GM18507 (cell line): Measurements from ENCODE around the gene ATP5IF1.

Experiments used
- DNase-seq: peaks from one replicate; pipeline ENCODE4 v3.0.0; 2011; ENCODE audit warnings: low read depth; ENCODE audit not compliant: insufficient read length; ENCODE audit errors: extremely low spot score
- FAIRE-seq: peaks from 2 replicates; lab custom pipeline; 2011; peaks lifted over from hg19 to GRCh38; lab: Jason Lieb, UNC

Gene ATP5IF1

DNA sequence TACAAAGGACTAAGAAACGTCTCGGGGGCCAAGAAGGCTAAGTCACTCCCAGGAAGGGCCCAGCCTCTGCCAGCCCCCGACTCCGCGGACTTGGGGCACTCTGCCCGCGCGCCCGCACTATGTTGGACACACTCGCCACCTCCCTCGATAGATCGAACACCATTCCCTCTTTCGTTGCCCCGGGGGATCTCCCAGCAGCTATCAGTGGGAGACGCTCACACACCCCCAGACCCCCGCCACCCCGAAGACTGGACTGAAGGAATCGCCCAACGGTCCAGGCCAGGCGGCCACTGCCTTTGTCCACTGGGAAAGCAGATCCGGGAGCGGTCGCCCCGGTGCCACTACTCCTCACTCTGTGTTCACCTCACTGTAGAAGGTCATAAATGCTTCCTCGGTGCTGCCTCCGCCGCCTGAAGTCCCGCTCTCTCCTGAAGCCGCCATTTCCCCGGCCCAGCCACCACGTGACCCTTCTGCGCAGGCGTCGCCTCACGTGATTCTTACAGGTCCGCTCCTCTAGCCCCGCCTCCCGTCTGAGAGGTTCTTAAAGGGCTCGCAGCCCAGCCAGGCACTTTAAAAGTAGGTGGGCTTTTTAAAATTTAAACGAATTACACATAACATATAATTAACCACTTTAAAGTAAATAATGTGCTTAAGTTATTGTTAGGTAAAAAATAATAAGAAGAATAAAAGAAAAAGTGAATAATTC lies 3.2 kb upstream of the ATP5IF1 start, which contains the start of gene DNAJC8:
Gene DNAJC8, minus strand, starts transcription at position 472 of the 706 bp plus-strand sequence. Its CDS starts 31 bp downstream, at position 441.
- peak; percentile 90 for DNase-seq
- FAIRE-seq, result peak; percentile 93

DNA sequence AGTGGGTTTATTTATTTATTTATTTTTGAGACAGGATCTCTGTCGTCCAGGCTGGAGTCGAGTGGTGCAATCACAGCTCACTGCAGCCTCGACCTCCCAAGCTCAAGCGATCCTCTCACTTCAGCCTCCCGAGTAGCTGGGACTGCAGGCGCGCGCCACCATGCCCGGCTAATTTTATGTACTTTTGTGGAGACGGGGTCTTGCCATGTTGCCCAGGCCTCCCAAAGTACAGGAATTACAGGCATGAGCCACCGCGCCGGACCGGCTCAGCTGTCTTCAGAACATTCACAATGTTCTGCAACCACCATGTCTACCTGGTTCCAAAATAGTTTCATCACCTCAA lies 2.7 kb upstream of the ATP5IF1 start:
- no peak for FAIRE-seq
- DNase-seq, result no peak

DNA sequence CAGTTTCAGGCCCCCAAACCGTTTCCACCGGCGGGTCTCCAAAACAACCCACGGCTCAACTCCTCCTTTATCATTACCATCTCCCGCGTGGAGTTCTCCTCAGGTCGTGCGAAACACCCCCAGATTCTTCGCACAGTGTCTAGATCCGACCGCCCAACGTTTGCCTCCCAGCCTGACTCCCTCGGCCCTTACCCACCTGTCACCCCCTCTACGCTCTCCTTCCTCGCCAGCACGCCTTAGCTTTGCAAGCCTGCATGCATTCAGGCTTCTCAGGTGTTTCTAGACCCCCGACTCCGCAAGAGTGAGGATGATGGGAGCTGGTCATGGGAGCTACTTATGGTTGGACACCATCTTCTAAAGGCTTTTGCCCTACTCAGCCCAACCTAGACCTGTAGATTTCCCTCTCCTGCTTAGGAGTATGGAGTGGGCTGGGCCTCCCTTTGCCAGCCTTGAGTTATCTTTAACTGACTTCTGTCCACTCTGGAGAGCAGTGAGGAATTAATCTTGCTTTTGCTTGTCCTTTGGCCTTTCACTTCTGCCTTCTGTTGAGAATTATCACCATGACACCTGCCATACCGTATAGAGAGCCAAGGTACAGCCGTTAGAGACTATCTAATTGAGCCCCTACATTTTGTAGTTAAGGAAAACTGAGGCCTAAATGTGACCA lies 865 bp downstream of the ATP5IF1 start:
- FAIRE-seq (no peak), DNase-seq (no peak)

- DNase-seq (no peak), FAIRE-seq (no peak)
These were observed 3.1 kb downstream of the ATP5IF1 start for GRCh38 chr1:28239004-28239403.

- FAIRE-seq (no peak), DNase-seq (no peak)
These were observed 4.1 kb downstream of the ATP5IF1 start for GRCh38 chr1:28240024-28240423.

DNA sequence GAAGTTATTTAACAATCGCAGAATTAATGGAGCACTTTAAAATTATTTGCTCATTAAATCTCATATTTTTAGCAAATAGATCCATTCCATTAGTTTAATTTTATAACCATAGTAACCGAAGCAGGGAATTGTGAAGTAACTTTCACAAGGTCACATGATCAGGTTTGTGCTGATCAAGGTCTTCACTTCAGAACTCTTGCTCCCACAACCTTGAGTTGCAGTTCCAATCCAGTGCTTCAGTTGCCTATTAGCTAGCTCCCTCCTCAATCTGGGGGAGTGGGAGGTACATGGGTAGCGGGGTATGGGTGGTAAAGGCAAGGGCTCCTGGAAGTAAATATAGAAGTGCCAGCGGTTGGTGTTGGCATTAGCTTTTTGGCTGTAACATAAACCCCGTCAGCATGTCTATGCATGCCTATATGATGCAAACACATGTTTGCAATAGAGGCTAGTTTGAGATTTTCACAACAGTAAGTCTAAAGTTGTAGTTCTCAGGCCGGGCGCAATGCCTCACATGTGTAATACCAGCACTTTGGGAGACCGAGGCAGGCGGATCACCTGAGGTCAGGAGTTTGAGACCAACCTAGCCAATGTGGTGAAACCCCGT lies 5.8 kb downstream of the ATP5IF1 start:
- FAIRE-seq (no peak), DNase-seq (no peak)

- no peak for DNase-seq
- FAIRE-seq, result no peak
These were observed 7.9 kb downstream of the ATP5IF1 start for GRCh38 chr1:28243685-28244311.

- peak; percentile 88 for FAIRE-seq
- DNase-seq, result no peak
These were observed 8.8 kb downstream of the ATP5IF1 start for GRCh38 chr1:28244549-28245251.

- no peak for DNase-seq
These were observed 10.5 kb downstream of the ATP5IF1 start for GRCh38 chr1:28246427-28246832.

GRCh38 chr1:28247612-28248272 lies 11.8 kb downstream of the ATP5IF1 start:
- DNase-seq (no peak), FAIRE-seq (no peak)

More at GRCh38 chr1:28246427-28246832, 10.5 kb downstream of the ATP5IF1 start:
- no peak for FAIRE-seq

- FAIRE-seq, result peak; percentile 93
- DNase-seq, result no peak
These were observed 12.5 kb downstream of the ATP5IF1 start for GRCh38 chr1:28248273-28249012.

DNA sequence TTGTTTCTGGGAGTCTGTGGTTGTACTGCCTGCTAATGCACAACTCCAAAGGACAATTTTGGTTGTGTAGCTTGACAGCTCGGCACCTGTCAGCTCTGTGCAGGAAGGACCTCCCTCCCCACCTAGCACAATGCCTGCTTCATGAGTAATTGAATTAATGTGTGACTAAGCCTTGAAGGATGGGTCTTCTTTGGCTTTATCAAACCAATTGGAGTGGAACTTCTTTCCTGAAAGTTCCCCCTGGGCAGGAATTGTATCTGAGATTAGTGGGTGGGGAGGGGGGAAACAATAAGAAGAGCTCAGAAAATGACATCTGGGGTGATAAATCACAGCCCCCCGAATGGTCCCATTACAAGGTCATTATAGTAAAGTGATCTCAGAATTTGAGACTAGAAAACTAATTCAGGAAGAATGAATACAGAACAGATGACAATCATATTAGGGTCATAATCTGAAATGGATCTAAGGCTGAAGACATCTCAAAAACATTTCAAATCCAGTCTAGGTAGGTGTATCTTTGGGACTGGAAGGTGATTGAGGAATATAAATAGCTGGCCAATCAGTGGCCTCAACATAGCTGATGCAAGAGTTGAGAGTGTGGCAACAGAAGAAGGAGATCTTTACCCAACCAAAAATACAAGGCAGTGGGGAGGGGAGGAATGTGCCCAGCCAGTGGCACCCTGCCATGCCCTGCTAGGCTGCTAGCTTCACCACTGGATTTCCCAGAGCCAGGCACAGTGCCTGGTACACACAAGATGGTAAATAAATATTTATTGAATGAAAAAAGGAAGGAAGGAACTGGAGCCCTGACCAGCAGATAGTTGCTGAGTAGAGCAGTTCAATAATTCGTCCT lies 13.3 kb downstream of the ATP5IF1 start:
- no peak for FAIRE-seq
- DNase-seq, result no peak

DNA sequence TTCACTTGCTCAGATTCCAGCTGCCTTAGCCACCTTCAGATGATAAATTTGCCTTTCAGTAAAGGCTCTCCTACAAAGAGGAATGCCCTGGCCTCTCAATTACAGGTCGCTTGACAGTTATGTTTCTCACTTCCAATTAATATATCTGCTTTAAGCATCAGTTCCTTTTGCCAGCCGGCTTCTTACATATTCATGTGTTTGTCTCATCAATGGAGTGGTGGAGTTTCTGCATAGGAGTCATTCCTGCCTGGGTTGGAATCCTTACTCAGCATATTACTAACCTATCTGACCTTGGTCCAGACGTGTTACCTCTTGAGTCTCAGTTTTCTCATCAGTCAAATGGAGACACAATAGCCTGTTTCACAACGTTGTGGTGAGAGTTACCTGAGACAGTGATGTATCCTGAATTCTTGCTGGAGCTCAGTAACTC lies 14.0 kb downstream of the ATP5IF1 start:
- DNase-seq, result no peak
- no peak for FAIRE-seq

DNA sequence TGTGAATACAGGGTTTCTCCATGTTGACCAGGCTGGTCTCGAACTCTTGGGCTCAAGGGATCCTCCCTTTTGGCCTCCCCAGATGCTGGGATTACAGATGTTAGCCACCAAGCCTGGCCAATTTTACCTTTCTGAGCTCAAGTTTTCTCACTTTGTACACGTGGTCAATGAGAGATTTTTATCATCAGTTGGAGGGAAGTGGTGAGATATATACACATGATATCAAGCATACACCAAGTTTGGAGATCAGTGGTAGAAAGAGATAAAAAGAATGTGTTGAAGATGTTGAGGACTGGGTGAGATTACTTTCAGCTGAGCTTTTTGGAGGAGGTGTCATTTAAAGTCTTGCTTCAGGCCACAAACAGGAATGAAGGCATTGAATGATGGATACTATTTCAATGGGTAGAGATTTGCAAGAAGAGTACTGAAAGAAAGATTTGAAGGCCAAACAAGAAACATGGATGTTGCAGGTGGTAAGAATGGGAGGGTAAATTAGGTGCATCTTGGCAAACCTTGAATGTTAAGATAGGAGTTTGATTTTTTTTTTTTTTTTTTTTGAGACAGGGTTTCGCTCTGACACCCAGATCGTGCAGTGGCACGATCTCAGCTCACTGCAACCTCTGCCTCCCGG lies 20.4 kb downstream of the ATP5IF1 start:
- DNase-seq, result no peak
- FAIRE-seq, result no peak

- DNase-seq, result no peak
- no peak for FAIRE-seq
These were observed 21.8 kb downstream of the ATP5IF1 start for GRCh38 chr1:28257736-28258135.

DNA sequence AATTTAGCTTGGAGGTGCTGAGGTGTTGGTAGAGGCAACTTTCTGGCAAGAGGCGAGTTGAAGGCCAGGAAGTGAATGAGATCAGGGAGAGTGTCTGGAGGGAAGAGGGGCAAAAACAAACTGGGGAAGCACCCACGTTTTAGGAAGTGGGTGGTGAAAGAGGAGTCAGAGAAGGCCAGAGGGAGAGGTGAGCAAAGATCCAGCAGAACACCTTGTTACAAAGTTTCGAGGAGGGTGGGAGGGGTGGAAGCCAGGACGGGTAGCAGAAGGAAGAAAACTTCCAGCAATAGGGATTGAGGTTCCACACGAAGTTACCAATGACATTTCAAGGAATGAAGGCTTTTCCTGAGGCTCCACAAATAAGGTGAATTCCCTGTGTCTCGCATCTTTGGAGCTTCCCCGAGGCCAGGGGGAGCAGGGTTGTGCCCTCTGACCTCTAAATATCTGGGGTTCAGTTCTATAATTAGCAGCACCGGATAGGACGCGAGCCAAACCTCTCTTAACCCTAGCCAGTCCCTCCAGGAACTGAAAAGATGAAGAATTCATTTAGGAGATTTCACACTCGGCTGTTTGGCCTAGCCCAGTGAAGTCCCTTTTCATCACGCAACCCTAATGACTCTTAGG lies 22.8 kb downstream of the ATP5IF1 start:
- DNase-seq (no peak), FAIRE-seq (no peak)
